GM18951 (cell line): ENCODE measurements around the gene SMIM28.

Experiments used
- POLR2A ChIP-seq: IDR thresholded peaks from 4 replicates; pipeline ENCODE4 v1.6.1; 2011; ENCODE audit warnings: mild to moderate bottlenecking; ENCODE audit not compliant: insufficient read length, insufficient read depth; ENCODE audit errors: extremely low read depth
- in situ Hi-C: fragments of 300-500 bp; cut with MboI; formaldehyde crosslinking; loops from one replicate; pipeline ENCODE4 v1.12.0; 2022; ENCODE audit warnings: low sequenced_read_pairs, mixed read lengths, inconsistent platforms; ENCODE audit not compliant: unreplicated experiment

The SMIM28 gene

DNA sequence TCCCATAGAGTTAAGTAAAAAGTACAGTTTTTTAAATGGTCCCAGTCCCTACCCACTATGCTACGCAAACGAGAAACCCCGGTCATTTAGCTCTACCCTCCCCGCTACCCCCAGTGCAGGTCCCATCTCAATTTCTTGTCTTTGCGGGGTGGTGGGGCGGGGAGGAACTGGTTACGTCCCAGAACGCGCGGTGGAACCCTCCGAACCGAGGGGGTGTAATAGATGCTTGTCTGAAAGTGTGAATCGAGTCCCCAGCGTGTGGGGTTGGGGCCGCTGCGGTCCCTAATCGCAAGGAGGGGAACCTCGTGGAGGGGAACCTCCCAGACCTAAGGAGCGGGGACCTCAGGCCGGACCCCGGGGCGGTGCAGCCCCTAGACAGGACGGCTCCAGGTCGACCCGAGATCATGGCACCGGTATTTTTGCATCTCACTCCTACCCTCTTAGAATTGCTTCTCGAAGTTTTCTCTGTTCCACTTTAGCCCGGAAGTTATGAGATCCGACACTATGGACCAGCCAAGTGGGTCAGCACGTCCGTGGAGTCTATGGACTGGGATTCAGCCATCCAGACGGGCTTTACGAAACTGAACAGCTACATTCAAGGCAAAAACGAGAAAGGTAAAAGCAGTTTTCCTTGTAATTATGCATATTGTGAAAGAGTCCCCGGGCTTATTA, 27.1 kb downstream of the SMIM28 start:
- TF ChIP-seq POLR2A: no peak
- in situ Hi-C loops: no loop called here

DNA sequence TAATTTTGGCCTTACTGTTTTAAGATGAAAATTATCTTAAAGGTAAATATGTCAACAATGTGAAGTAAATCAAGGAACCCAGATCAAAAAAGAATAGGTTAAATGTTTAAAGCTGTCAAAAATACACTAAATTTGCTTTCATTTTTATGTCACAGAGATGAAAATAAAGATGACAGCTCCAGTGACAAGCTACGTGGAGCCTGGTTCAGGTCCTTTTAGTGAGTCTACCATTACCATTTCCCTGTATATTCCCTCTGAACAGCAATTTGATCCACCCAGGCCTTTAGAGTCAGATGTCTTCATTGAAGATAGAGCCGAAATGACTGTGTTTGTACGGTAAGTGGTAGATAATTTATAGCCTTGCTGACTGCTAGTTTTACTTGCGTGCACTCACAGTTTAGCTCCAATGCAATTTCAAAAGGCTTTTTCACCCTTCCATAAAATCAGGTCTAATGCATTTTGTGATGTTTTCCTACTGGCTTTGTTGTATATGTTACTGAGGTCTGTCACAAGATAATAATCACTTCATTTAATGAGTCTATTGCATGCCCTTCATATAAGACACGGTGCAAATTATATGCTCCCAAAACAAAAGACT, 28.2 kb downstream of the SMIM28 start:
- TF ChIP-seq POLR2A: no peak
- in situ Hi-C loops: no loop called here

DNA sequence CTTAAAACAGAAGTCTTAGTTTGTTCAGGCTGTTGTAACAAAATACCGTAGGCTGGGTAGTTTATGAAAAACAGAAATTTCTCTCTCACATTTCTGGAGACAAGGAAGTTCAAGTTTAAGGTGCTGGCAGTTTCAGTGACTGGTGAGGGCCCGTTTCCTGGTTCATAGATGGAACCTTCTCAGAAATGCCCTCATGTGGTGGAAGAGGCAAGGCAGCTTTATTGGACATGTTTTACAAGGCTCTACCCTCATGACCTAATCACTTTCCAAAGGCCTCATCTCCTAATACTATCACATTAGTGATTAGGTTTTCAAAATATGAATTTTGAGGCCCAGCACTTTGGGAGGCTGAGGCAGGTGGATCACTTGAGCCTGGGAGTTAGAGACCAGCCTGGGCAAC, 28.7 kb downstream of the SMIM28 start:
- in situ Hi-C loops: no loop called here
- no peak for TF ChIP-seq POLR2A

DNA sequence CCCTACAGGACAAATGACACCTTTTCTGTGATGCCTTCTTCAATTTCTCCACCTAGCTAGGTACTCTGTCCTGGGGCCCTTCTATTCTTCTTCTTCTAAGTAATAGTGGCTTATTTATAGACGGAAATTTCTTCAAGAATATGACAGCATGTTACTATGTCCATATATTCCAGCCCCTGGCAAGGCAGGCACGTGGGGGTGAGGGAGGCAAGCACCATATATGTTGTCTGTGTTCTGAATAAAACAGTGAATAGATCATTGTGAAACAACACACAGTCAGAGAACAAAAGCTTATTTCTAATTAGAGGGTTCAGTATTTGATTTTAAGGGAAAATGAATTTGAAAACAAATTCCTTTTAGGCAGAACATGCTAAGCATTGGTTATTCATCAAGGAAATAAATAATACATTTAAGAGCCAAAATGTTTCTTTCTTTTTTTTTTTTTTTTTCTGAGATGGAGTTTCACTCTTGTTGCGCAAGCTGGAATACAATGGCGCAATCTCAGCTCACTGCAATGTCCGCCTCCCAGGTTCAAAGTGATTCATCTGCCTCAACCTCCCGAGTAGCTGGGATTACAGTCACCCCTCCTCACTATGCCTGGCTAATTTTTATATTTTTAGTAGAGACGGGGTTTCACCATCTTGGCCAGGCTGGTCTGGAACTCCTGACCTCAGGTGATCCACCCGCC, 32.5 kb downstream of the SMIM28 start:
- no peak for TF ChIP-seq POLR2A
- in situ Hi-C loops: no loop called here

DNA sequence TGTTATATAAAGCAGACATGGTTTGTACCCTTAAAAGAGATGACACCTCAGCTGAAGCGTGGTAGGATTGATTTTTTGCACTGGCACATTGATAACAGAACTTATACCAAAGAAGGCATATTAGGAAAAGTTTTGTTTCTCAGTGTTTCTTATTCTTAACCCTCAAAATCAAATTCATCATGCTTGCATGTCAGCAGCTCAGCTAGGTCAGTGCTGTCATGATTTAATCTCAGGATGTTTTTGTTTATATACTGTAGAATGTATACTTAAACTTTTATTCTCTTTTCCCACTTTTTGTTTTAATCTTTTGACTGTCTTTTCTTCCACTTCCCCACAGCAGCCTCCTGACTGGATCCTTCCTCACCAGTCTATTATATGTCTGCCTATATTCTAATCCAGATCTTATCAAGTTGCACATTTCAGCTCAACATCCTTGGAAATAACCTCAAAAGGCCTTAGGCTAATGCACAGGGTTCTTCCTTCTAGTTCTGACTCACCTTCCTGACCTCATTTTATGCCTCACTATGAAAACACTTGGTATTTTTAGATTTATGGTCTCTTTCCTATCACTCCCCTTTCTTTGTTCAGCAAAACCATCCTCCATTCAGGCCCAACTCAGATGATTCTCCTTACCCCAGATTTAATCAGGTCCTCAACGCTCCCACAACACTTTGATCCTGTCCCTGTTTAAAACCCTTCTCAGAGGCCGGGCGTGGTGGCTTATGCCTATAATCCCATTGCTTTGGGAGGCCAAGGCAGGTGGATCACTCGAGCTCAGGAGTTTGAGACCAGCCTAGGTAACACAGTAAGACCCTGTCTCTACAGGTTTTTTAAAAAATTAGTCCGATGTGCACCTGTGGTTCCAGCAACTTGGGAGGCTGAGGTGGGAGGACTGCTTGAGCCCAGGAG, 33.5 kb downstream of the SMIM28 start:
- no peak for TF ChIP-seq POLR2A
- in situ Hi-C loops: no loop called here

DNA sequence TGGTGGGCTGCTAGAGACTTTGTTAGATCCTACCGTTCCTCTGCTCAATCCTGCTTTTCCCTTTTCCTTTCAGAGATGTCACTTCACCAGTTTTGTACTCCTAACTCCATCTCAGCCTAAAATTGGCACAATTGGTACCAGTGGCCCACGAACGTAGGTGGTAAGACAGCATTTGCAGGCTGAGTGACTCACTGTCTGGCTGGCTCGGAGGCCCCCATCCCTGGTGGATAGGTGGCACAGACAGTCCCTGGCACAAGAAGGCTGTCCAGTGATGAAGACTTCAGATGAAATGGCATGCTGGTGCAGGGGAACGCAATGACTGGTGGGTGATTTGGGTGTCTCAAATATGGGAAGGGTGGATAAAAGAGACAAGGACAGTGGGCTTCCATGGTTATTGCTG, 37.4 kb downstream of the SMIM28 start:
- no peak for TF ChIP-seq POLR2A
- in situ Hi-C loops: no loop called here

DNA sequence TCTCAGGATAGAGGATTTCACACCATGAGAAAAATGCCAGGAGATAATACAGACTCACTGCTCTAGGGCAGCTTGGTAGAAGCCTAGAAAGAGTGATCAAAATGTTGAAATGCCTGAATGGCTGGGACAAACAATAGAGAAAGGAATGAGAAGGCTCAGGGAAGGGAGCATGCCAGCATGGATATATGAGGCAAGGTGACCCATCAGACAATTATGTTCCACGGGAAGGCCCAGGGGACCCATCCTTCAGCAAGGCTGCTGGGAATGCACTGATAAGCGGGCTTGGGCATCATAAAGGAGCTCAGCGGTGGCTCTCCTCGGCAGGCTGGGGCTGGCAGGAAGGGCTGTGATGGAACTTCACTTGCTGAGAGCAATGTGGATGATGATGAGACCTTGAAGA, 38.5 kb downstream of the SMIM28 start:
- in situ Hi-C loops: no loop called here

DNA sequence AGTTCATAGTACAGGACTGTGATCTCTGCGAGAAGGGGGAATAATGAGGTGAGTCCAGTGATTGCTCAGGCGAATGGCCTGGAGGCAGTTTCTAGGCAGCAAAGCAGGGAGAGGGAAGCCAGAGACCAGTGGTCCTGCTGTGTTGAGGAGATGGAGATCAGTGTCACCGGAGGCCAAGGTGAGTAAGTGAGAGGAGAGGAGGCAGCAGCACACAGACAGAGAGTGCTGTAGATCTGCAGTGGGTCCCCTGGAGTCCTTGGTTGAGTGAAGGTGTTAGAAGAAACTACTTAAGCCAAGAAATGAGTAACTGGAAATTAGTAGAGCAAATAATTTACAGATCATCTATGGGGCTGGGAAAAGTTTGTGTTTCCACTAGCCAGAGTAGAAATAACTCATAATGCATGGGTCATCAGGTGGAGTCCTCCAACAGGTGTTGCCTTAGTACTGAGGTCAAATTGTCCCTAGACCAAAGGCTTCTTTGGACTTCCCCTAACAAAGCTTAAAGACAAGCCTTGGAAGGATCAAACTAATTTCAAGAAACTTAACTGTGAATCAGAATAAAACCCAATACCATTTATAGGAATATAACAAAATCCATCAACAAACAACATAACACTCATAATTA, 39.9 kb downstream of the SMIM28 start:
- in situ Hi-C loops: no loop called here
- TF ChIP-seq POLR2A: no peak

More for the DNA sequence above, 38.5 kb downstream of the SMIM28 start:
- no peak for TF ChIP-seq POLR2A

DNA sequence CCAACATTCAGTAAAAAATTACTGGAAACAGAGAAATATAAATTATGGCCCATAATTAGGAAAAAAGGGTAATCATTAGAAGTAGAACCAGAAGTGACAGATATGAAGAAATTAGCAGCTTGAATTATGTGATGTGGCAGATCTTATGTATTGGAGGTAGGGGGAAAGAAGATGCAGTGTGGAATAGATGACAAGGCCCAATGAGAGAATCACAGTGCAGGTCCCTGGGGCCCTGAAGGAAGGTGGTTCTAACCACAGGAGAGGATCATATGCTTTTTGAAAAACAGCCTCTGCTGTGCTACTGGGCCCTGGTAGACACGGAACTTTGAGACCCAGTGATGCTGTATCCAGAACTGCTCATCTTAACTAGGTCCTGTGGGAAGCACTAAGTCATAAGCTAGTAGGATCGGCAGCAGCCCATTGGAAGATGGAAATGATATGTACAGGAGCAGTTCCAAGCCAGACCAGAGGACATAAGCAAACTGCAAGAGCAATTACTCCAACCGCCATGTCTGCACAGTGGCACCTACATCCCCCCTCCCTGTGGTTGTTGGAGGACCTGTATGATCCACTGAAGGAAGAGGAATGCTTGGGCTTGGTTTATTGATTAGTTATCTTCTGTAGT, 40.5 kb downstream of the SMIM28 start:
- in situ Hi-C loops: no loop called here
- TF ChIP-seq POLR2A: no peak

DNA sequence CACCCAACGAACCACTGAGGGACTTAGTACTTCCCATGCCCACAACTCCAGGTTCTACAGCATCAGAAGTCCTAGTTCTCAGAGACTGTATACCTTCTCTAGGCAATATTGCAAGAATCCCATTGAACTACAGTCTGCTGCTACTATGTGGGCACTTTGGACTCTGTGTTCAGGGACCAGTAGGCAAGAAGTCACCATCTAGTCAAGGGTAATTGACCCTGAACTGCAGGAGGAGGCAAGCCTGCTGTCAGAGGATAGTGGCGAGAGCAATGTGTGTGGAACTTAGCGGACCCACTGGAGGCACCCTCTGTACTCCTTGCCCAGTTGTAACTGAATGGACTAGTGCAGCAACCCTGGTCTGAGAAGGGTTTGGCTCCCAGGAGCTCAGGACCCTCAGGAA, 42.1 kb downstream of the SMIM28 start:
- in situ Hi-C loops: no loop called here
- TF ChIP-seq POLR2A: no peak

DNA sequence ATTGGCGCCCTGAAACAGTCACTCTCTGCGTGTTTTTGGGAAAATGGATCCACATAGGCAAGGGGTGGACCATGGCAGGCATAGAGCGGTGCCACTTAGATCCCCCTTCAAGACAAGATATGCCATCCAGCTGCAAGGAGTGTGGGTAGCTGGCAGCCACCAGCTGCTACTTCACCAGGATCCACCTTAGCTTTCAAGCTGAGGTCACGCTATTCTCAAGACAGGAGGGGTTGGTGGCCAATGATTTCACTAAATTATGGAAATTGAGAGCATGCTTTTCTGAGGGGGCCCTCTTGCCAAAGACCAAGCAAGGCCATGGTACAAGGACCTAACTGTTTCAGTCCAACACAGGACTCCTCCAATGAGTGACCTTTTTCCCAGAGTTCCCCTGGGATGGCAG, 42.7 kb downstream of the SMIM28 start:
- TF ChIP-seq POLR2A: no peak
- in situ Hi-C loops: no loop called here

DNA sequence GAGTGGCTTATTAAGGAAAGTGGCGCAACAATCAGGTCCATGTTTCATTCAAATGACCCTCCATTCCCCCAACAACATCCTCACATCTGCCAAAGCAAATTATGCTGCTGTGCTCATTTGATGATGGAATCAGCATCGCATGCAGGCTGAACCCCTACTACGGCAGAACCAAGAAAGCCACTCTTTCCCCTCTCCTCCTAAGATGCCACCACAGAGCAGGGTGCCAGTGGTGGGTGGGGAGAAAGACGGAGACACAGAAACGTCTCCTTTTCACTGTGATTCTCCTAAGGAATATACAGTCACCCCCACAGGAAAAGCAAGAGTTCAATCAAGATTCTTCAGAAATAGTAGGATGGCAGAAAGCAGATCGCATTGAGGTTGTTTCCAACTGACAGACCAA, 43.4 kb downstream of the SMIM28 start:
- in situ Hi-C loops: no loop called here
- TF ChIP-seq POLR2A: no peak
